GM06990 (cell line): ENCODE results near the gene CRYBB3.

Experiments
- DNase-seq: peaks from one replicate; pipeline ENCODE4 v3.0.0-alpha.2; 2011; ENCODE audit not compliant: insufficient read length; ENCODE audit errors: extremely low read depth
- H3K27me3 ChIP-seq: replicated peaks from 2 replicates; pipeline ENCODE4 v1.6.0; 2011; ENCODE audit warnings: low read length; ENCODE audit not compliant: control insufficient read depth, insufficient read depth
- H3K36me3 ChIP-seq: 2 replicates; pipeline ENCODE4 v1.5.1; 2011; ENCODE audit warnings: low read length; ENCODE audit not compliant: control insufficient read depth, insufficient read depth
- H3K4me3 ChIP-seq: replicated peaks from 2 replicates; pipeline ENCODE4 v1.5.1; 2011; ENCODE audit warnings: low read depth, mild to moderate bottlenecking, control low read depth, low read length
- TF ChIP-seq, protein P1 (sequence below): IDR thresholded peaks from 2 replicates; pipeline ENCODE4 v1.5.1; 2011; ENCODE audit warnings: low read length, control low read depth, mild to moderate bottlenecking, inconsistent platforms; ENCODE audit not compliant: insufficient read depth, poor library complexity, severe bottlenecking

Gene CRYBB3

DNA sequence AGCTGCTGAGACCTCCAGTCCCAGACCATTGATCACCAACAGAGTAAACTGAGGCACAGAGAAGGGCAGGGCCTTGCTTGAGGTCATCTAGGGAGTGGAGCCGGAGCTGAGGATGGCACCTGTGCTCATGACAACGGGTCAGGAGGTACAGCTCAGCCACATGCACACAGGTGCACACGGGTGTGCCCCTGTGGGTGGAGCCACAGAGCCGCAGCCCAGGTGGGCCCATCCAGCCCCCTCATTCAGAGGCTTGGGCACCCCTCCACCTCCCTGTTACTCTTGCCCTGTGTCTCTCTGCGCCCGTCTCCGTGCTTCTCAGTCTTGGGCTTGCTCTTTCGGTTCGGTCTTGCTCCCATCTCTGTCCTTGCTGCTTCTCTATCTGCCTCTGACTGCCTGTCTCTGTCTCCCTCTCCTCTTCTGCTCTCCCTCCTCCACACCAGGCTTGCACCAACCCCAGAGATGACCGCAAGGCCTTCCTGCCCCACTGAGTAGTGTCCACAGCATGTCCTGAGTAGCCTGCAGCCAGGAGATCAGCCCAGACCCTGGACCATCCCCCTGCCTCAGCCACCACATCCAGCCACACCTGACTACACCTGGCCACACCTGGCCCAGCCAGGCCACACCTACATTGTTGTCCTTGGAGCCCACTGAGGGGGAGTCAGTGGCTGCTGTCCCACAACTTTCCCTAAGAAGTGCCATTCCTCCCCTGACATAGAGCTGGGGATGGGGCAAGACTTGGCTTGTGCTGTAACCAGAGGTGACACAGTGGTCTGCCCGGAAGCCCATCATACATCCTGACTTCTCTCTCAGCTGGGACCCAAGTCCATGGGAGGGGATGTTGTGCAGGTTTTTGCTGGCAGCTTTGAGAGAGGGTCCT lies 39.3 kb upstream of the CRYBB3 start:
- Histone ChIP-seq H3K27me3 (no peaks in the 10 kb centered on the region; the same call in 1 of the 2 replicates), H3K4me3 (no peak overlapping the region), H3K36me3 (no peaks in the 10 kb centered on the region)
- no peak for DNase-seq
- TF ChIP-seq, protein P1, sequence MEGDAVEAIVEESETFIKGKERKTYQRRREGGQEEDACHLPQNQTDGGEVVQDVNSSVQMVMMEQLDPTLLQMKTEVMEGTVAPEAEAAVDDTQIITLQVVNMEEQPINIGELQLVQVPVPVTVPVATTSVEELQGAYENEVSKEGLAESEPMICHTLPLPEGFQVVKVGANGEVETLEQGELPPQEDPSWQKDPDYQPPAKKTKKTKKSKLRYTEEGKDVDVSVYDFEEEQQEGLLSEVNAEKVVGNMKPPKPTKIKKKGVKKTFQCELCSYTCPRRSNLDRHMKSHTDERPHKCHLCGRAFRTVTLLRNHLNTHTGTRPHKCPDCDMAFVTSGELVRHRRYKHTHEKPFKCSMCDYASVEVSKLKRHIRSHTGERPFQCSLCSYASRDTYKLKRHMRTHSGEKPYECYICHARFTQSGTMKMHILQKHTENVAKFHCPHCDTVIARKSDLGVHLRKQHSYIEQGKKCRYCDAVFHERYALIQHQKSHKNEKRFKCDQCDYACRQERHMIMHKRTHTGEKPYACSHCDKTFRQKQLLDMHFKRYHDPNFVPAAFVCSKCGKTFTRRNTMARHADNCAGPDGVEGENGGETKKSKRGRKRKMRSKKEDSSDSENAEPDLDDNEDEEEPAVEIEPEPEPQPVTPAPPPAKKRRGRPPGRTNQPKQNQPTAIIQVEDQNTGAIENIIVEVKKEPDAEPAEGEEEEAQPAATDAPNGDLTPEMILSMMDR, result no peak

DNA sequence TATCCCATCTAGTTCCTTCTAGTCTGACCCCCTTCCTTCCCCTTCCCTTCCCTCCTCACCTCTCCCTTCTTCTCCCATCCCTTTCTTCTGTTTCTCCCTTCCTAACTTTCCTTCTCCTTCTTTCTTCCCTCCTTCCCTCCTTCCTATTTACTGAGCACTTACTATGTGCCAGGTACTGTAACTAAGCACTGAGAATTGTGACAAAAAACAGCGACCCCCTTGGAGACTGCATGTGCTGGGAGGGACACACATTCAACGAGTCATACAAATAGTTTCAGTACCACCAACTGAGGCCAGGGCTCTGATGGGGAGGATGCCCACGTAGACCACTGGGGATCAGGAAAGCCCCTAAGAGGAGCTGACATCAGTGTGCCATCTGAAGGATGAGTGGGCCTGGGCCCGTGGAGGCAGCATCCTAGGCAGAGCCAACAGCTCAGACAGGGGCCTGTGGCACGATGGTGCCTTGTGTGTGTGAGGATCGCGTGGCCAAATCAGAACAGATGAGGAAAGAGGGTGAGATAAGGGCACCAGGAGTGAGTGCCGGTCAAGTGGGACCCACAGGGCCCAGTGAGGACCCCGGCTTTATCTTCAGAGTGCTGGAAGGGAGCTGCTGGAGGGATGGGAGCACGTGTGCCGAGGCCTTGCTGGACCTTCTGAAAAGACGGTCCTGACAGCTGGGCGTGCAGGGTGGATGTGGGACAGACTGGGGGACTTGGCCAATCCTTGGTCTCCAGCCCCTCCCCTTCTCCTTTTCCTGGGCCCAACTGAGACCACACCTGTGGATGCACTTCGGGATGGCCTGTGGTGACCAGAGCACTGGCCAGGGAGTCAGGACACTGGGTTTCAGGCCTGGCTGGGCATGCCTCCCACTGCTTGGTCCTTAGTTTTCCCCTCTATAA lies 38.4 kb upstream of the CRYBB3 start:
- TF ChIP-seq, protein P1, result no peak
- no peaks in the 10 kb centered on the region for H3K36me3 ChIP-seq
- no peak for DNase-seq
- H3K27me3 ChIP-seq, result no peaks in the 10 kb centered on the region; the same call in 1 of the 2 replicates
- H3K4me3 ChIP-seq, result no peak overlapping the region

DNA sequence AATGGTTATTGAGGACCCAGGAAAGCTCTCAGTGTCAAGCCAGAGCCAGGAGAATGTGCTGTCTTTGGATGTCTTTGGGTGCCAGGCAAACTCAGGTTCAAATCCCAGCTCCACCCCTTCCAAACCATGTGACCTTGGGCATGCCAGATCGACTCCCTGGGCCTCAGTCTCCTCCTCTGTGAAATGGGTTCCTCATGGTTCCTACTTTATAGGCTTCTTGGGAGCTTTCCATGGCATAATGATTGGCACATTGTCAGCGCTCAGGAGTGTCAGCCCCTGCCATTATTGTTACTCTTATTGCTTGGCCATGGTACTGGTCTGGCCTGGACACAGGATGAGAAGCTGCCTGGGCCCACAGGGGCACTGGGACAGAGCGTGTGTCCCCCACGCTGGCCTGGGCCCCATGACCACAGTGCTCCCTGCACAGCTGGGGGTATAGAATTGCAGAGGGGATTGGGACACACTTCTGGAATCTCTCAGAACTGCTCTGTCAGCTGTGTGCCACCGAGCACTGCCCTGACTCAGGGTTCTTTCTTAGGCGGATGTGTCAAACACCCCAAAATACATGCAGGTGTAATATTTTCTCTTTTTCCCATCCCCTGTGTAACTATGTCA lies 37.6 kb upstream of the CRYBB3 start:
- no peaks in the 10 kb centered on the region for H3K27me3 ChIP-seq
- TF ChIP-seq, protein P1, result no peak
- DNase-seq, result no peak
- no peak overlapping the region for H3K4me3 ChIP-seq
- no peaks in the 10 kb centered on the region for H3K36me3 ChIP-seq

DNA sequence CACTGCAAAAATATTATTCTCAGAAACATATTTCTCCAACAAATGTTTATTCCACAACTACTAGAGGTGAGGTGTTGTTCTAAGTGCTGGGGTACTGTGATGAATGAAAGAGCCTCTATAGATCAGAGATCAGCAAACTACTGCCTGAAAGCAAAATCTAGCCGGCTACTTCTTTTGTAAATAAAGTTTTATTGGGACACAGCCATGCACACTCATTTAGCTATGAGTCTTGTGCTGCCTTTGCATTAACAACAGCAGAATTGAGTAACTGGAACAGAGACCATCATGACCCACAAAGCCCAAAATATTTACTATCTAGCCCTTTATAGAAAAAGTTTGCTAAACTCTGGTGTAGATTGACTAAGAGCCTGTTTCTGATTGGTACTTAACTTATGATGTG lies 37.1 kb upstream of the CRYBB3 start:
- no peaks in the 10 kb centered on the region for H3K27me3 ChIP-seq
- DNase-seq, result no peak
- H3K36me3 ChIP-seq, result no peaks in the 10 kb centered on the region
- TF ChIP-seq, protein P1, result no peak
- H3K4me3 ChIP-seq, result no peak overlapping the region

DNA sequence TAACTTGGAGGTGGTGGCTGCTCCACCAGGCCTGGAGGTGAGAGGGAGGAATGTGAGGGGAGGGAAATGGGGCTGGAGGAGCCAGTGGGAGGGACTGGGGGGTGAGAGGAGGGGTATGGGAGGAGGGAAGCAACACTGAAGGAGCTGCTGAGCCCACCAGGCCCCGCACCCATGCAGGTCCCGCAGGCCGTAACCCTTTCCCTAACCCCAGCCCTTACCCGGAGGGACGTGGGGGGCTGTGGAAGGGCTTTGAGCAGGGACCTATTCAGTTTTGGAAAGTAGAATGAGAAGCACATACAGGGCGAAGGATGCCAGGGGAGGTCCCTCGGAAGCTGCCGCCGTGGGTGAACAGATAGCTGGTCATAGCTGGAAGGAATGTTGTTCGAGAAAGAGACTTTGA lies 33.9 kb upstream of the CRYBB3 start:
- TF ChIP-seq, protein P1, result no peak
- no peak for DNase-seq
- Histone ChIP-seq H3K36me3 (no peaks in the 10 kb centered on the region), H3K4me3 (no peak overlapping the region), H3K27me3 (no peaks in the 10 kb centered on the region; the same call in 1 of the 2 replicates)
